GM12878 (cell line): ENCODE data around the gene TPRX1. TPM values are rescaled to one million over a fixed set of nuclear protein-coding genes. Genes with fewer than 3 reads are reported as not detected.

Experiments used
- ATAC-seq: fragments of 200-7000 bp; cut with Tn5 transposase; 3 replicates; pipeline ENCODE4 v1.9.1; 2020; ENCODE audit warnings: mild to moderate bottlenecking, moderate library complexity
- BruUV-seq: library from RNA; stranded (reverse); fragments of 400-500 nt; replicated peaks from 2 replicates; lab custom pipeline; 2021; lab: Mats Ljungman, UMichigan
- CTCF ChIA-PET: fragments of 300-600 bp; sonication (Branson Sonifier 250); formaldehyde crosslinking; extraction: SDS; loops from one replicate; lab custom pipeline; 2021; ENCODE audit warnings: inconsistent platforms; lab: Yijun Ruan, JAX
- POLR2A ChIA-PET: fragments of 350-600 bp; formaldehyde crosslinking; extraction: SDS; loops from one replicate; lab custom pipeline; 2021; ENCODE audit warnings: inconsistent platforms; lab: Charles Lee
- RAD21 ChIA-PET: fragments of 300-600 bp; sonication (Branson Sonifier 250); formaldehyde crosslinking; loops from one replicate; lab custom pipeline; 2023; ENCODE audit warnings: antibody characterized with exemption; ENCODE audit not compliant: unreplicated experiment; lab: Charles Lee
- SMC1A ChIA-PET: fragments of 300-600 bp; sonication (Branson Sonifier 250); formaldehyde crosslinking; loops from one replicate; lab custom pipeline; 2023; ENCODE audit not compliant: unreplicated experiment, uncharacterized antibody; lab: Charles Lee
- DNase-seq: peaks from one replicate; pipeline ENCODE4 v3.0.0-alpha.2; 2011; ENCODE audit warnings: low read depth, low spot score
- FAIRE-seq: peaks from 3 replicates; lab custom pipeline; 2011; peaks lifted over from hg19 to GRCh38; lab: Jason Lieb, UNC
- H2AFZ ChIP-seq: 2 replicates; pipeline ENCODE4 v1.6.0; 2011; ENCODE audit warnings: low read depth, low read length, control low read depth; ENCODE audit not compliant: control insufficient read depth
- H3K27ac ChIP-seq: 2 replicates; pipeline ENCODE4 v1.5.1; 2011; ENCODE audit warnings: control low read depth; ENCODE audit not compliant: control insufficient read depth, insufficient read depth
- H3K27me3 ChIP-seq, 2 experiments: replicated peaks in 1 of 2; 2 replicates each; pipeline versions ENCODE4 v1.6.0 to v1.6.1; 2011; ENCODE audit warnings: low read length in 1 of 2; ENCODE audit not compliant: control insufficient read depth in 2 of 2, insufficient read depth in 2 of 2
- H3K36me3 ChIP-seq, 2 experiments: 2 replicates each; pipeline ENCODE4 v1.5.1; 2011; ENCODE audit warnings: low read length in 1 of 2; ENCODE audit not compliant: control insufficient read depth in 2 of 2, insufficient read depth in 2 of 2
- H3K4me1 ChIP-seq: 2 replicates; pipeline ENCODE4 v1.6.1; 2011; ENCODE audit warnings: mild to moderate bottlenecking, low read length, moderate library complexity, mixed read lengths; ENCODE audit not compliant: control insufficient read depth, insufficient read depth
- H3K4me2 ChIP-seq: 2 replicates; pipeline ENCODE4 v1.6.0; 2011; ENCODE audit warnings: control low read depth; ENCODE audit not compliant: control insufficient read depth, insufficient read depth
- H3K4me3 ChIP-seq: fragments of 200-600 bp; sonication (generic); 2 replicates; pipeline ENCODE4 v1.5.1; 2016
- H3K79me2 ChIP-seq: 2 replicates; pipeline ENCODE4 v1.6.0; 2011; ENCODE audit warnings: low read length; ENCODE audit not compliant: control insufficient read depth, insufficient read depth
- H3K9ac ChIP-seq: 2 replicates; pipeline ENCODE4 v1.8.0; 2011; ENCODE audit warnings: low read length, control low read depth, mixed read lengths; ENCODE audit not compliant: control insufficient read depth, insufficient read depth
- H3K9me3 ChIP-seq: replicated peaks from 3 replicates; pipeline ENCODE4 v1.5.1; 2011; ENCODE audit warnings: mild to moderate bottlenecking, low read length; ENCODE audit not compliant: control insufficient read depth, insufficient read depth
- H4K20me1 ChIP-seq: 2 replicates; pipeline ENCODE4 v1.6.0; 2011; ENCODE audit not compliant: control insufficient read depth, insufficient read depth
- ASH2L ChIP-seq: fragments of 300-600, 200-600 bp; sonication (generic); IDR thresholded peaks from 2 replicates; pipeline ENCODE4 v1.6.1; 2017; ENCODE audit warnings: low read depth, mild to moderate bottlenecking, borderline replicate concordance
- ATF7 ChIP-seq: fragments of 450-650 bp; IDR thresholded peaks from 2 replicates; pipeline ENCODE4 v1.6.1; 2016; ENCODE audit warnings: low read depth, mild to moderate bottlenecking
- EED ChIP-seq: sonication (generic); IDR thresholded peaks from 2 replicates; pipeline ENCODE4 v1.6.1; 2016; ENCODE audit warnings: antibody characterized with exemption, low read depth
- EGR1 ChIP-seq, 2 experiments: IDR thresholded peaks; 1 replicate in 1 of 2; 2 replicates in 1 of 2; pipeline ENCODE4 v1.6.1; 2011 to 2012; ENCODE audit warnings: low read depth in 2 of 2, low read length in 2 of 2, borderline replicate concordance in 1 of 2, mild to moderate bottlenecking in 1 of 2, moderate library complexity in 1 of 2
- GABPA ChIP-seq: IDR thresholded peaks from 2 replicates; pipeline ENCODE4 v1.6.1; 2014; ENCODE audit warnings: antibody characterized with exemption, low read depth, mild to moderate bottlenecking, inconsistent platforms
- JUNB ChIP-seq: IDR thresholded peaks from 2 replicates; pipeline ENCODE4 v1.6.1; 2016; ENCODE audit warnings: antibody characterized with exemption, mild to moderate bottlenecking
- NR2F1 ChIP-seq: fragments of 450-650 bp; conservative IDR thresholded peaks from 2 replicates; pipeline ENCODE4 v1.6.1; 2017; ENCODE audit warnings: mild to moderate bottlenecking
- POLR2A ChIP-seq: IDR thresholded peaks from 2 replicates; pipeline ENCODE4 v1.6.1; 2011; ENCODE audit warnings: low read depth, mild to moderate bottlenecking, low read length
- RB1 ChIP-seq: fragments of 450-650 bp; formaldehyde crosslinking; IDR thresholded peaks from 2 replicates; pipeline ENCODE4 v1.6.1; 2017; ENCODE audit warnings: mild to moderate bottlenecking, borderline replicate concordance
- RFX5 ChIP-seq: IDR thresholded peaks from 2 replicates; pipeline ENCODE4 v1.6.1; 2011; ENCODE audit warnings: low read depth, low read length, improper control_type of control experiment
- RUNX3 ChIP-seq: IDR thresholded peaks from 2 replicates; pipeline ENCODE4 v1.6.1; 2012; ENCODE audit warnings: low read length, inconsistent platforms
- SPI1 ChIP-seq: IDR thresholded peaks from 2 replicates; pipeline ENCODE4 v1.6.1; 2011; ENCODE audit warnings: low read depth, mild to moderate bottlenecking, low read length, moderate library complexity, borderline replicate concordance; ENCODE audit not compliant: insufficient read depth
- SUZ12 ChIP-seq: fragments of 200-600 bp; sonication (generic); IDR thresholded peaks from one replicate; pipeline ENCODE4 v1.6.1; 2018; ENCODE audit warnings: antibody characterized with exemption, mild to moderate bottlenecking; ENCODE audit not compliant: unreplicated experiment
- TARDBP ChIP-seq: IDR thresholded peaks from 2 replicates; pipeline ENCODE4 v1.6.1; 2016; ENCODE audit warnings: borderline replicate concordance
- TCF12 ChIP-seq: IDR thresholded peaks from 2 replicates; pipeline ENCODE4 v1.6.1; 2011; ENCODE audit warnings: low read depth, mild to moderate bottlenecking, low read length
- WGBS: methylation state at CpG from one replicate; pipeline ENCODE4 v1.1.6; 2016; ENCODE audit warnings: low lambda C conversion rate; ENCODE audit not compliant: insufficient replicate concordance, insufficient coverage; ENCODE audit errors: missing lambda C conversion rate; 5-methylcytosine and 5-hydroxymethylcytosine counted together
- in situ Hi-C: fragments of 300-500 bp; cut with MboI; formaldehyde crosslinking; loops from 9 replicates; pipeline ENCODE4 v1.14.3; 2018; ENCODE audit warnings: mixed read lengths
- intact Hi-C: fragments of 100-400 bp; cut with micrococcal nuclease; formaldehyde crosslinking; loops from one replicate; pipeline ENCODE4 v1.14.2; 2022; ENCODE audit not compliant: unreplicated experiment
- polyA plus RNA-seq, 11 experiments: library from polyadenylated mRNA; depleted of rRNA in 4 of 11; unstranded in 6 of 11; stranded (reverse) in 5 of 11; fragments of >200 nt; fragmentation: Nextera tagmentation in 4 of 11; fragmentation: Illumina TruSeq in 1 of 11; extraction: Ambion mirVana in 4 of 11; extraction: Trizol in 1 of 11; gene quantifications; 1 replicate in 1 of 11; 2 replicates in 10 of 11; pipeline versions ENCODE4 v1.2.1 to v1.2.3, GENCODE V29; 2011 to 2016; ENCODE audit warnings: inconsistent platforms in 2 of 11, missing spikeins in 2 of 11, low read depth in 1 of 11
- total RNA-seq, 4 experiments: library from RNA; depleted of rRNA in 3 of 4; stranded (reverse); fragments of >200 nt in 3 of 4; fragmentation: Illumina TruSeq in 1 of 4; extraction: Trizol in 1 of 4; gene quantifications; 2 replicates each; pipeline versions ENCODE4 v1.2.1 to v1.2.3, GENCODE V29; 2013 to 2021
- TF ChIP-seq, protein P1 (sequence below): fragments of 450-650 bp; IDR thresholded peaks from 2 replicates; pipeline ENCODE4 v1.6.1; 2016; ENCODE audit warnings: mild to moderate bottlenecking
- TF ChIP-seq, protein P2 (sequence below): fragments of 450-650 bp; formaldehyde crosslinking; IDR thresholded peaks from 2 replicates; pipeline ENCODE4 v1.4.0; 2020; ENCODE audit warnings: mild to moderate bottlenecking, moderate library complexity

The TPRX1 gene
- total and polyA plus RNA-seq, 10 of the 15 experiments (the other 5 are each of a cell fraction or from before 2014, with no cell fraction given), result not detected

- TF ChIP-seq RFX5, result no peak
These were observed 42.2 kb downstream of the TPRX1 start (continued) for GRCh38 chr19:47762151-47762550.

DNA sequence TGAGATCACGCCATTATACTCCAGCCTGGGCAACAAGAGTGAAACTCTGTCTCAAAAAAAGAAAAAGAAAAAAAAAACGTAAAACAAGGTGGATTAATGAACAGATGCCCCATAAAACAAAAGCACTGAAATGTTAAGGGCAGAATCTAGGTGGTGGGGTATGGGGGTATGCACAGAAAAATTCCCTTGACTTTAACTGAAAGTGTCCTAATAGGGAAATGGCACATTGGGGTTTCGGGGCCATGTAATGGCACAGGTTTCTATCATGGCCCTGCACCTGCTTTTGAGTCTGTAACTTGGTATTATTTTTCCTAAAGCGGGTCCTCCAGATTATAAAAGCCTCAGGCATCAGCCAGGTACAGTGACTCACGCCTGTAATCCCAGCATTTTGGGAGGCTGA lies 42.8 kb downstream of the TPRX1 start:
- in situ Hi-C loops, result no loop called here
- SMC1A ChIA-PET, result no interaction called here

More for the DNA sequence above, 42.8 kb downstream of the TPRX1 start:
- peak; percentile 61 for ATAC-seq
- H3K9me3 ChIP-seq, result no peaks in the 10 kb centered on the region; the same call in 2 of the 3 replicates
- no peak overlapping the region for H3K4me2 ChIP-seq
- H3K4me1 ChIP-seq, result 0 out of 2 replicates have a peak, but pooled peaks cover 3% of the 10 kb centered on the region
- no peaks in the 10 kb centered on the region for H4K20me1 ChIP-seq
- intact Hi-C loops, result no loop called here
- TF ChIP-seq JUNB, result peak; percentile 43; the same call in 1 of the 2 replicates
- no peak for TF ChIP-seq POLR2A
- TF ChIP-seq TARDBP, result no peak
- no peak for TF ChIP-seq ASH2L
- TF ChIP-seq ATF7, result no peak
- TF ChIP-seq GABPA, result no peak
- TF ChIP-seq EGR1 (IDR thresholded peaks at IDR 0.05; ENCODE audit: borderline replicate concordance in 1 of 2, low read depth in 2 of 2, low read length in 2 of 2), result no peak
- peak; percentile 45; the same call in 1 of the 2 replicates for TF ChIP-seq SPI1
- TF ChIP-seq TCF12, result 0 out of 2 replicates have a peak, but pooled peaks have one; percentile 17
- TF ChIP-seq, protein P1, sequence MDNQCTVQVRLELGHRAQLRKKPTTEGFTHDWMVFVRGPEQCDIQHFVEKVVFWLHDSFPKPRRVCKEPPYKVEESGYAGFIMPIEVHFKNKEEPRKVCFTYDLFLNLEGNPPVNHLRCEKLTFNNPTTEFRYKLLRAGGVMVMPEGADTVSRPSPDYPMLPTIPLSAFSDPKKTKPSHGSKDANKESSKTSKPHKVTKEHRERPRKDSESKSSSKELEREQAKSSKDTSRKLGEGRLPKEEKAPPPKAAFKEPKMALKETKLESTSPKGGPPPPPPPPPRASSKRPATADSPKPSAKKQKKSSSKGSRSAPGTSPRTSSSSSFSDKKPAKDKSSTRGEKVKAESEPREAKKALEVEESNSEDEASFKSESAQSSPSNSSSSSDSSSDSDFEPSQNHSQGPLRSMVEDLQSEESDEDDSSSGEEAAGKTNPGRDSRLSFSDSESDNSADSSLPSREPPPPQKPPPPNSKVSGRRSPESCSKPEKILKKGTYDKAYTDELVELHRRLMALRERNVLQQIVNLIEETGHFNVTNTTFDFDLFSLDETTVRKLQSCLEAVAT, result no peak
- no peak for TF ChIP-seq NR2F1
- TF ChIP-seq RB1, result no peak
- TF ChIP-seq EED, result 0 out of 2 replicates have a peak, but pooled peaks have one; percentile 30
- no peak for TF ChIP-seq SUZ12
- TF ChIP-seq RUNX3, result peak; percentile 25; the same call in 1 of the 2 replicates
- TF ChIP-seq, protein P2, sequence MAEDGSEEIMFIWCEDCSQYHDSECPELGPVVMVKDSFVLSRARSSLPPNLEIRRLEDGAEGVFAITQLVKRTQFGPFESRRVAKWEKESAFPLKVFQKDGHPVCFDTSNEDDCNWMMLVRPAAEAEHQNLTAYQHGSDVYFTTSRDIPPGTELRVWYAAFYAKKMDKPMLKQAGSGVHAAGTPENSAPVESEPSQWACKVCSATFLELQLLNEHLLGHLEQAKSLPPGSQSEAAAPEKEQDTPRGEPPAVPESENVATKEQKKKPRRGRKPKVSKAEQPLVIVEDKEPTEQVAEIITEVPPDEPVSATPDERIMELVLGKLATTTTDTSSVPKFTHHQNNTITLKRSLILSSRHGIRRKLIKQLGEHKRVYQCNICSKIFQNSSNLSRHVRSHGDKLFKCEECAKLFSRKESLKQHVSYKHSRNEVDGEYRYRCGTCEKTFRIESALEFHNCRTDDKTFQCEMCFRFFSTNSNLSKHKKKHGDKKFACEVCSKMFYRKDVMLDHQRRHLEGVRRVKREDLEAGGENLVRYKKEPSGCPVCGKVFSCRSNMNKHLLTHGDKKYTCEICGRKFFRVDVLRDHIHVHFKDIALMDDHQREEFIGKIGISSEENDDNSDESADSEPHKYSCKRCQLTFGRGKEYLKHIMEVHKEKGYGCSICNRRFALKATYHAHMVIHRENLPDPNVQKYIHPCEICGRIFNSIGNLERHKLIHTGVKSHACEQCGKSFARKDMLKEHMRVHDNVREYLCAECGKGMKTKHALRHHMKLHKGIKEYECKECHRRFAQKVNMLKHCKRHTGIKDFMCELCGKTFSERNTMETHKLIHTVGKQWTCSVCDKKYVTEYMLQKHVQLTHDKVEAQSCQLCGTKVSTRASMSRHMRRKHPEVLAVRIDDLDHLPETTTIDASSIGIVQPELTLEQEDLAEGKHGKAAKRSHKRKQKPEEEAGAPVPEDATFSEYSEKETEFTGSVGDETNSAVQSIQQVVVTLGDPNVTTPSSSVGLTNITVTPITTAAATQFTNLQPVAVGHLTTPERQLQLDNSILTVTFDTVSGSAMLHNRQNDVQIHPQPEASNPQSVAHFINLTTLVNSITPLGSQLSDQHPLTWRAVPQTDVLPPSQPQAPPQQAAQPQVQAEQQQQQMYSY (CRISPR knock-in tag), result no peak
- TF ChIP-seq, all 136 proteins: peak for 5
- Histone ChIP-seq H3K27ac (no peak overlapping the region), H3K4me3 (no peak overlapping the region), H3K79me2 (no peaks in the 10 kb centered on the region), H2AFZ (no peak overlapping the region), H3K36me3 (peaks cover 4 to 9% of the 10 kb centered on the region in 2 experiments; a peak in 3 of 4 replicates), H3K9ac (no peak overlapping the region), H3K27me3 (no peaks in the 10 kb centered on the region)
- DNase-seq (no peak), FAIRE-seq (no peak)
- ChIA-PET RAD21 (no interaction called here), POLR2A (no interaction called here), CTCF (interaction anchor here (1.1 kb wide), 1 partner anchor 28 kb away, joined by 3 read pairs; no protein-coding TSS in a partner anchor)
- 19% methylated on average over 4 of the region's 5 CpGs for WGBS
- no TSS peak for BruUV-seq
